ENCODE results near the gene CLIC1.

DNA sequence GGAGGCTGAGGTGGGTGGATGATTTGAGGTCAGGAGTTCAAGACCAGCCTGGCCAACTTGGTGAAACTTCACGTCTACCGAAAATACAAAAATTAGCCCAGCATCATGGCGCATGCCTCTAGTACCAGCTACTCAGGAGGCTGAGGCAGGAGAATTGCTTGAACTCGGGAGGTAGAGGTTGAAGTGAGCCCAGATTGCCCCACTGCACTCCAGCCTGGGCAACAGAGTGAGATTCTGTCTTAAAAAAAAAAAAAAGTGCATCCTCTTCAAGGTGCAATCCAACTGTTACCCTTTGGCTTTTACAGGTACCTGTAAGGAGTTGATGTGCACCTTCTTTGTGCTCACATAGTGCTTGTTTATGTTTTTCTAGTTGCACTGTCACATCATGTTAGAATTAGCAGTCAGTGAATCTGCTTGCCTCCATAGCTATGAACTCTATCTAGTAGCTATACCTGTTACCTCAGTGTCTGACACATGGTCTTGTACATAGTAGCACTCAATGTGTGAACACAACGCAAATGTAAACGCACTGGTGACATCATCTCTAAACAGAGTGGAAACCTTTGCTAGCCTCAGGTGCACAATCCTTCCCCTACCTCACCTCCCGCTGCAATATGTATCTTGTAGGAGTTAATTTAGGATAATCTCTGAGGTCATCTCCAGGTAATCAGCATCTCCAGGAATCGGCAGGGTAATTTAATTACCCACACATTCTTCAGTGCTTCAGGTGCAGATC is 13.1 kb upstream of the CLIC1 start:
- TF ChIP-seq, protein P1, sequence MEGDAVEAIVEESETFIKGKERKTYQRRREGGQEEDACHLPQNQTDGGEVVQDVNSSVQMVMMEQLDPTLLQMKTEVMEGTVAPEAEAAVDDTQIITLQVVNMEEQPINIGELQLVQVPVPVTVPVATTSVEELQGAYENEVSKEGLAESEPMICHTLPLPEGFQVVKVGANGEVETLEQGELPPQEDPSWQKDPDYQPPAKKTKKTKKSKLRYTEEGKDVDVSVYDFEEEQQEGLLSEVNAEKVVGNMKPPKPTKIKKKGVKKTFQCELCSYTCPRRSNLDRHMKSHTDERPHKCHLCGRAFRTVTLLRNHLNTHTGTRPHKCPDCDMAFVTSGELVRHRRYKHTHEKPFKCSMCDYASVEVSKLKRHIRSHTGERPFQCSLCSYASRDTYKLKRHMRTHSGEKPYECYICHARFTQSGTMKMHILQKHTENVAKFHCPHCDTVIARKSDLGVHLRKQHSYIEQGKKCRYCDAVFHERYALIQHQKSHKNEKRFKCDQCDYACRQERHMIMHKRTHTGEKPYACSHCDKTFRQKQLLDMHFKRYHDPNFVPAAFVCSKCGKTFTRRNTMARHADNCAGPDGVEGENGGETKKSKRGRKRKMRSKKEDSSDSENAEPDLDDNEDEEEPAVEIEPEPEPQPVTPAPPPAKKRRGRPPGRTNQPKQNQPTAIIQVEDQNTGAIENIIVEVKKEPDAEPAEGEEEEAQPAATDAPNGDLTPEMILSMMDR (IDR thresholded peaks at IDR 0.05) = no peak
- TF ChIP-seq ZFP36 (IDR thresholded peaks at IDR 0.05; ENCODE audit: borderline replicate concordance, partially characterized antibody) = no peak
- TF ChIP-seq POLR2A (IDR thresholded peaks at IDR 0.05; ENCODE audit: low read length) = no peak
- TF ChIP-seq RFX5 (IDR thresholded peaks at IDR 0.05) = no peak
- TF ChIP-seq, protein P2, sequence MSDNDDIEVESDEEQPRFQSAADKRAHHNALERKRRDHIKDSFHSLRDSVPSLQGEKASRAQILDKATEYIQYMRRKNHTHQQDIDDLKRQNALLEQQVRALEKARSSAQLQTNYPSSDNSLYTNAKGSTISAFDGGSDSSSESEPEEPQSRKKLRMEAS (IDR thresholded peaks at IDR 0.05) = no peak
- TF ChIP-seq SMC3 (IDR thresholded peaks at IDR 0.05) = no peak
- no peak for TF ChIP-seq BHLHE40 (IDR thresholded peaks at IDR 0.05; ENCODE audit: low read depth, low read length)
- no peak for TF ChIP-seq TP53 (CRISPR knock-in tag; IDR thresholded peaks at IDR 0.05)
- TF ChIP-seq, protein P3, sequence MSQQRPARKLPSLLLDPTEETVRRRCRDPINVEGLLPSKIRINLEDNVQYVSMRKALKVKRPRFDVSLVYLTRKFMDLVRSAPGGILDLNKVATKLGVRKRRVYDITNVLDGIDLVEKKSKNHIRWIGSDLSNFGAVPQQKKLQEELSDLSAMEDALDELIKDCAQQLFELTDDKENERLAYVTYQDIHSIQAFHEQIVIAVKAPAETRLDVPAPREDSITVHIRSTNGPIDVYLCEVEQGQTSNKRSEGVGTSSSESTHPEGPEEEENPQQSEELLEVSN (IDR thresholded peaks at IDR 0.05; ENCODE audit: borderline replicate concordance, low read depth) = no peak

Data from A549 (cell line).